Retina (tissue), 1 donor: ENCODE data around the gene CLPTM1L.
A peak's percentile ranks its signal among the peaks of the same experiment; 100 is the strongest.

Experiments used
- DNase-seq: peaks from one replicate; pipeline ENCODE4 v3.0.0-alpha.2; 2016

The CLPTM1L gene, protein sequence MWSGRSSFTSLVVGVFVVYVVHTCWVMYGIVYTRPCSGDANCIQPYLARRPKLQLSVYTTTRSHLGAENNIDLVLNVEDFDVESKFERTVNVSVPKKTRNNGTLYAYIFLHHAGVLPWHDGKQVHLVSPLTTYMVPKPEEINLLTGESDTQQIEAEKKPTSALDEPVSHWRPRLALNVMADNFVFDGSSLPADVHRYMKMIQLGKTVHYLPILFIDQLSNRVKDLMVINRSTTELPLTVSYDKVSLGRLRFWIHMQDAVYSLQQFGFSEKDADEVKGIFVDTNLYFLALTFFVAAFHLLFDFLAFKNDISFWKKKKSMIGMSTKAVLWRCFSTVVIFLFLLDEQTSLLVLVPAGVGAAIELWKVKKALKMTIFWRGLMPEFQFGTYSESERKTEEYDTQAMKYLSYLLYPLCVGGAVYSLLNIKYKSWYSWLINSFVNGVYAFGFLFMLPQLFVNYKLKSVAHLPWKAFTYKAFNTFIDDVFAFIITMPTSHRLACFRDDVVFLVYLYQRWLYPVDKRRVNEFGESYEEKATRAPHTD

DNA sequence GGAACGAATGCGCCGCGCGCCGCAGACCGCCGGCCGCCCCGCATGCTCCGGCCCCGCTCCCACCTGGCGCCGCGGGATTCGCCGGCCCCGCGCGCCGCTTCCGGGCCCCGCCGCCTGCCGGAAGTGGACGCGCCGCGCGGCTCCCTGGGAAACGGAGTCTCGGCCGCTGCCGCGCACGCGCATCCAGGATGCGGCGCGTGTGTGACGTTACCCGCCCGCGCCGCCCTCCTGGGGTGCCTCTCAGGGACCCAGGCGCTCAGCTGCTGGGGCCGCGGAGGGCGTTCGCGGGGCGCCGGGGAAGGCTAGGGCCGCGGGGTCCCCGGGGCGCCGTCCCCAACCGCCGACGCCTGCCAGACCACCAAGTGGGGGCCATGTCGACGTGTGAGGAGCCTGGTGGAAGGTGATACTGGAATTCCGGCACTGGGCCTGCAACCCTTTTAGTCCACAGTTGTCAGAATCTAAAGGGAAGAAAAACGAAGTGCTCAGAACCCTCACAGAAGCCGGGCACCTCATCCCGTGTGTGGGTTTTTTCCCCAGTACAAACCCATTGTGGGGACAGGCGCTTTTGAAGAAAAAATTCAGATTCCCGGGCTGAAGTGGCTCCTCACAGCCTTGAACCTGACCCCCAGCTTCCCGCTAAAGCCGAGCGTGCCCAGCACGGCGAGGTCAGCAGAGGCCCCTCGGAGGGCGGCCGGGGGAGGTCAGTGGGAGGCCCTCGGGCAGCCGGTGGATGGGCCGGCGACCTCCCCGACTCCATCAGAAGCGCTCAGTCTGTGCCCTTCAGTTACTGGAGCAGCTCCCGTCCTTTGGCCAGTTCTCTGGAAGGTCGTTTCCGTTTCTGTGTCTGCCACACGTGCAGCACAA lies at the start of gene CLPTM1L:
Gene CLPTM1L, minus strand, starts transcription at position 125 of the 864 bp plus-strand sequence. CDS start 258 bp downstream, outside the sequence.
- peak; percentile 93 for DNase-seq

DNA sequence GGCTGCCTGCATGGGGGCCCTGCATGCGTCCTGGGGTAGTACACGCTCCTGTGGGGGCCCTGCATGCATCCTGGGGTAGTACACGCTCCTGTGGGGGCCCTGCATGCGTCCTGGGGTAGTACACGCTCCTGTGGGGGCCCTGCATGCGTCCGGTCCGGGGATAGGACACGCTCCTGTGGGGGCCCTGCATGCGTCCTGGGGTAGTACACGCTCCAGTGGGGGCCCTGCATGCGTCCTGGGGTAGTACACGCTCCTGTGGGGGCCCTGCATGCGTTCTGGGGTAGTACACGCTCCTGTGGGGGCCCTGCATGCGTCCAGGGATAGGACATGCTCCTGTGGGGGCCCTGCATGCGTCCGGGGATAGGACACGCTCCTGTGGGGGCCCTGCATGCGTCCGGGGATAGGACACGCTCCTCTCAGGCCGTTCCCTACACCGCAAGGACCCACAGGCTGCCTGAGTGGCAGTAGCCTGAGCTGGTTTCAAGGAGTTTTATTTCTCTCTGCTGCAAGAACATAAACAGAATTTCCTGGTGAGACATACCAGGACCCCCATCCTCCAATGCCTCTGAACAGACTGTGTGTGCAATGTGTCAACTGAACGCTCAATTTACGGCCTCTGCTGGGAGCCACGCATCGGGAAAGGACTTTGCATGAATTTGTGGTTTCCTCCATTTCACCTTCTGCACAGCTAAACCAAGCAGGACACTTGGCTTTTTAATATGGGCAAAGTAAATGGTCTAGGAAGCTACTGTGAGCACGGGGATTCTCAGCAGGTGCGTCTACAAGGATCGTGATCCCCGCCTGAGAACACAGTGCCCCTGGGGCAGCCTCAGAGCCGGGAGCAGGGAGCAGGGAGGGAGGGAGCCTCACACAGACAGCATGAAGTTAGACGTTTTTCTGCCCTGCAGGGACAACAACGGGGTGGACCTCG lies 48.9 kb upstream of the CLPTM1L start:
- no peak for DNase-seq

DNA sequence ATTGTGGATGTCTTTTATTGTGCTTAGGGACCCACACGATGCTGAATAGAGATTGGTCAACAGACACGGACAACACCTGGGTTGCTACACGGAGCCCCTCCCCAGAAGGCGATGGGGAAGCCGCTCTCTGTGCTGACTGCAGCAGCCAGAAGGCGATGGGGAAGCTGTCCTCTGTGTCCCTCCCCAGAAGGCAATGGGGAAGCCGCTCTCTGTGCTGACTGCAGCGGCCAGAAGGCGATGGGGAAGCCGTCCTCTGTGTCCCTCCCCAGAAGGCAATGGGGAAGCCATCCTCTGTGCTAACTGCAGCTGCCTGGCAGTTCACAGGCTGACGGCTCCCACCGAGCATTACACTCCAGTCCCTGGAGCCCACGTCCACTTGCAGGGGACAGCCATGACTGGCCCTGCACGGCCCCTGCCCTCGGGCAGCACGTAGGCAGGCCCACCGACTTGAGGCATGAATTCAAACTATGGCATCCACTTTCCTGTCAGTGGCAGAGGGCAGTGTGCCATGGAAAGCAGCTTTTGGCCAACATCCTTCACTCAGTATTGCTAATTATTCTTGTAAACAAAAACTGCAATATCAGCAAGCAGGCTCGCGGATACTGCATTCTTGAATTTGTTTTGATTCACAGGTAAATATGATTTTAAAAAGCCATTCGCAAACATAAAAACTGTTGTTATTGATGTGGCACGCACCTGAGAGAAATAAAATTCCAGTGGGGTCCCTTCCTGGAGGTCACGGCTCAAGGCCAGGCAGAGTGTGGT lies 48.1 kb upstream of the CLPTM1L start:
- no peak for DNase-seq

DNA sequence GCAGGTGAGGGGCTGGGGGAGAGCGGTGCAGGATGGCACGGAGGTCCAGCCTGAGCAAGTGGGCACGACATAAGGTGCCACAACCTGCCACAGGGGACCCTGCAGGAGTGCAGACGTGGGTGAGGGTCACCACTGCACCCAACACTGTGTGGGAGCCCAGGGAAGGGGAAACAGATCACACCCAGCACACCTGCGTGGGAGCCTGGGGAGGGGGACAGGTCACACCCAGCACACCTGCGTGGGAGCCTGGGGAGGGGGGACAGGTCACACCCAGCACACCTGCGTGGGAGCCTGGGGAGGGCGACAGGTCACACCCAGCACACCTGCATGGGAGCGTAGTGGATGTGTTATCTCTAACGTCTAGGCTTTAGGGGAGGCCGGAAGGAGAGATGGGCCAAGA lies 47.4 kb upstream of the CLPTM1L start:
- no peak for DNase-seq

DNA sequence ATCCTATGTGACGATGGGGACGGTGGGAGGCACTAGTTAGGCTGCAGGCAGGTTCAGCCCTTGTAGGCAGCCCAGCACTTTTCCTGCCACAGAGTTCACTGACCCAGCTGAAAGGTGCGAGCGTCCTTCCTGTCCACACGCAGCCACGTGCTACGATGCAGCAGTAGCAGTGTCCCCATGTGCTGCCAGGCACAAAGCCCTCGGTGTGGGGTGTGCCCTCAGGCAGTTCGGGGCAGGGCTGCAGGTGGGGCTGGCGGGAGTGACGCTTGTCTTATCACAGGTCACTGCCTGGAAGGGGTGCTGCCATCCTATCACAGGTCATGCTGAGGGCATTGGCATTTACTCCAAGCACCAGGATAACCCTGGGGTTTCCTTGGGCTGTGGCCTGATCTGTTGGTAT lies 46.8 kb upstream of the CLPTM1L start:
- no peak for DNase-seq

DNA sequence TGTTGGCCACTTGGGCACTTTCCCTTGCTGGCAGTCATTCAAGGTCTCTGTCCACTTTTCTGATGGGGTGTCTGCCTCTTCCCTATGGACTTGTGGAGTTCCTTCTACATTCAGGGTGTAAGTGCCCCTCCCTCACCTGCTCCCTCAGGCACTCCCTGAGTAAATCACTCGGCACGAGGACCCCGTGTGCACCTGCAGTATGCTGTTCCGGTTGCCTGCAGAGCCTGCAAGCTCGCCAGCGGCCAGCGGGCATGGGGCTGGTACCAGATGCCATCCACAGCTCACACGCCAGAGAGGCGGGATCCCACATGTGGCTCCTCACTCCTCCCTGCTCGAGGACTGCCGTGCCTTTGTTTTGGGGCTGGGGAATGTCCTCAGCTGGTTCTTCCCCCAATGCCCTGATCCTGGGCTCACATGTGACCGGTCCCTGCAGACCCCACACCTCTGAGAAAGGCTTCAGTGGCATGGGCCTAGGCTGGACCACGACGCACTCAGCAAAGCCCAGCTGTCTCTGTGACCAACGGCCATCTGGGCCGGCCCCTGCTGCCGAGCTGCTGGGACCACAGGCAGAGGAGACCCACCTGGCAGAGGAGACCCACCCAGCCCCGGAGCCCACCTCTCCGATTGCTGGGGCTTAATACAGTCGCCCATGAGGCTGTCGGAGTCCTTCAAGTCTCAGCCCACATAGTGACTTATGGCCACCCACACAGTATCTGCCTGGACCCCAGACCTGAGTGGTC lies 46.1 kb upstream of the CLPTM1L start:
- no peak for DNase-seq

DNA sequence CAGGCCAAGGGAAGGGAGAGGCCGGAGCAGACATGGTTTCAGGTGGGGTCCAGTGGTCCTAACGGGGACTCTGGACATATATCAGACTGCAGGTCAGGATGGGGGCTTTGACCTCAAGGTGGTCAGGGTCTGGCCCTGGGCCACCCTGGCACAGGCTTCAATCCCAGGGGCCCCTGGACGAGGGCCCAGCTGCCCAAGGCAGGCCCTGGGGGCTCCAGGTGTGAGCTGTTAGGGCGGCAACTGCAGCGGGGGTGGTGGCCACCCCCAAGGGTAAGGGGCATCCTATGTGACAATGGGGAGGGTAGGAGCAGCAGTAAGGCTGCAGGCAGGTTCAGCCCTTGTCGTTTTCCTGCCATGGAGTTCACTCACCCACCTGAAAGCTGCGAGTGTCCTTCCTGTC lies 45.4 kb upstream of the CLPTM1L start:
- DNase-seq: no peak

DNA sequence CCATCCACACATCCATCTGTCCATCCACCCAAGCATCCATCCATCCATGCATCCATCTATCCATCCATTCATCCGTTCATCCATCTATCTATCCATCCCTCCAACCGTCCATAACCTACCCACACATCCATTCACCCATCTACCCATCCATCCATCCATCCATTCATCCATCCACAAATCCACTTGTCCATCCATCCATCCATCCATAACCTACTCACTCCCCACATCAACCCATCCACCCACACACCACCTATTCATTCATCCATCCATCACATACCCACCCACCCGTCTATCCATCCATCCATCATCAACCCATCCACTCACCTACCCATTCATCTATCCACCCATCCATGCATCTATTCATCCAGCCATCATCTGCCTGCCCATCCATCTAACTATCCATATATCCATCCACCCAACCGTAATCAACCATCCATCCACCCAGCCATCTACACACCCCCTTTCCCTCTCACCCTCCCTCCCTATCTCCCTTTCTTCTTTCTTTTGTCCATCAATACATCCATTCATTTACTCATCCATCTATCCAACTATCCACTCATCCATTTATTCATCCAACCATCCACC lies 43.6 kb upstream of the CLPTM1L start:
- no peak for DNase-seq

DNA sequence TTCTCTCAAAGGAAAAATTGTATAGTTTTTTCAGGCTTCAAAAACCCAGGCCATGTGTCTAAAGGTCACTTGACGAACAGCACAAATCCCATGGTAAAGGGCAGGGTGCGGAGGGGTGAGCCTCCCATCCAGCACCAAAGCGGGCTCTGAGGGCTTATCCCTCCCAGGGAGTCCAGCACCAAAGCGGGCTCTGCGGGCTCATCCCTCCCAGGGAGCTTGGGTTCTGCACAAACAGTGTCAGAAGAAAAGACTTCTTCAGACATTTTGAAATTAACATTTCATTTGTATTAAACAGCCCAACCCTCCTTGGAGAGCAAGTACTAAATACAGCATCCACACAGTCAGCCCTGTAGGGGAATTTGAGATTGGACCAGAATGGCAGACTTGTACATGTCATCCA lies 43.0 kb upstream of the CLPTM1L start:
- DNase-seq: no peak

DNA sequence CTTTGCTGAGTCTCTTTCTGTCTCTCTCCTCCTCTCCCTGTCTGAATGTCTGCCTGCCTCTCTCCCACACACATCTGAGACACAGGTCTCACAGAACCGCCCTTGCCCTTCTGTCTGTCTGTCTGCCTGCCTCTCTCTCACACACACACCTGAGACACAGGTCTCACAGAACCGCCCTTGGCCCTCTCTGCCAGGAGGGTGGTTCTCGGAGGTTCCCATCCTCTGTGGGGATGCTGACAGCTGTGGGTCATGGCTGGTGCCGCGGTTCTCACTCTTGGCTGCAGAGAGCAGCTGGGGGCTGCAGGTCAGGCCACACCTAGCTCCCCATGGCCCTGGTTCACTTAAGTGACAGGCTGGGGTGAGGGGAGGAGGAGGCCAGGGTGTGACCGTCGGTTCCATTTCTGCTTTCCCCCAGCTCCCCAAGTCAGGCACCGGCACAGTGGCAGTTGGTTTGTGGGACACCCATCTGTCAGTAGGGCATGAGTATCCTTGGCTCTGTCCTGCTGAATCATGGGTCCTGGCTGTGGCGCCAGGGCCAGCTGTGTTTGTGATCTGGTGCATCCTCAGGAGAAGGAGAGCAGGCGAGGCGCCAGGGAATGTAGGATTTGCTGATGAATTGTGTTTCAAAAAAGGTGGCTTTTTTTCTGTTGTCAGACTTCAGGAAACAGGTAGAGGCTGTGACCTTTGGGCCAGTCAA lies 42.3 kb upstream of the CLPTM1L start:
- no peak for DNase-seq

DNA sequence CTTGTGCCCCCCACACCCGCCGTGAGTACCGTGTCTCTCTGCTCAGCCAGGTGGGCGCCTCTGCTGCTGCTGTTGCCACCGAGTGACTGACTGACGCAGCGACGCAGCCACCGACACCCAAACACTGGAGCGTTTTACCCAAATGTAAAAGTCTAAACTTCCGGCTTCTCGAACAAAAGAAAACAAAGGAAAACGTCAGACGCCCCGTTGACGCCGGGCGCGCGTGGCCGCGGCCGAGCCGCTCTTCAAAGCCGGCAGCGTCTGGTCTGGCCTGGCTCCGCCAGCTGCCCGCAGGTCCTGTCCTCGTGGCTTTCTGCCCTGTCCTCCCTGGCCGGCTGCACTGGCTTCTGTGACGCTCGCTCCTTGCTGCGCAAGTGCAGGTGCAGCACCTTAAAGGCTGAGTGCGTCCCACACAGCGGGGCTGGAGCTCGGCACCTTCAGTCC lies 41.4 kb upstream of the CLPTM1L start:
- peak; percentile 87 for DNase-seq

DNA sequence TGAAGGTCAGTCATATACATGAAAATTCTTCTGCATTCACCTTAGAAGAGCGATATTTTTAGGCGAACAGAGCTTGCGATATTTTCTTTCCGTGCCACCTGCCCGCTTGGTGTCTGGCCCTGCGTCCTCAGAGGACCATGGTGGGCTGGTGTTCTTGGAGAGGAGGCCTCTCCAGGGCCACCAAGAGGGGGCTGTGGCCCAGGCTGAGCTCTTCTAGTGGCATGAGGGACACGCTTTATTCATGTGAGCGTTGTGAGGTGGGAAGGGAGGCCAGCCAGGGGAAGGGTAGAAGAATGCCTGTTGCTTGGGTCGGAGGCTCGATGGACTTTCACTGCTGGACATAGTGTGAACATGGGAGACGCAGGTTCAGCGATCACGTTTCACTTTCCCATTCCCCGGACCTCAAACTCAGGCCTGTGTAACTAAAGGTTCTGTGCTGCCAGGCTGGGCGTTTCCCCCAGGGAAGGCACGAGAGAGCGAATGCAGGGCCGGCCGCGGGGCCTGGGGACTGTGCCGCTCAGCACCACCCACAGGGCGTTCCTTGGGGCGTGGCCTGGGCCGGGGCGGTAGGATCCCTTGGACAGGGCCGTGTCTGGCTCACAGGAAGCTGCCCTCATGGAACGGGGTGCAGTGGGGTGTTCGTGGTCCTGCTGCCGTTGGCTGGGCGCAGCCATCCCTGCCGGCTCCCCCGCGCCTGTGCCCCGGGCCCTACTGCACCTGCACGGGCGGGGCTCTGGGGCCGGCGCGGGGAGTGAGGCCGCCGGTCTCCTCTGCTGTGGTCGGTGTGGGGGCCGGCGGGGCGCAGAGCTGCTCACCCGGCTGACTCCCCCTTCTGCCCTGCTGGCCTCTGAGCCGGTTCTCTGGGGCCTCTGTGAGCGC lies 40.7 kb upstream of the CLPTM1L start:
- peak; percentile 86 for DNase-seq

DNA sequence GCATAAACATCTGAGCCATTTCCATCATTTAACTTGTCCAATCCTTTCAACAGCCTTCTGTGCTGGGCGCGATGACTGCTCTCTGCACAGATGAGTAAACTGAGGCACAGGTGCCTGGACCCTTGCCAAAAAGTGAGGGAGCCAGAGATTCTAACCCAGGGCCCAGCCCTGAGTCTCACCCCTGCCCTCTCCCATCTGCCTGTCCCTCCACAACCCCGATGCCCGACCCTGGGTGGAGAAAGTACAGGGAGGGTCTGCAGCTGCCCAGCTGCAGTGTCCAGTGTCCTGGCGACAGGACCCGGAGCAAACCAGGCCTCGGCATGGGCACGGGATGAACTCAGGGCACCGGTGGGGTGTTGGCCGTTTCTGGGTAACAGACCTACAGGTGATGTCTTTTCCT lies 39.6 kb upstream of the CLPTM1L start:
- DNase-seq: no peak

DNA sequence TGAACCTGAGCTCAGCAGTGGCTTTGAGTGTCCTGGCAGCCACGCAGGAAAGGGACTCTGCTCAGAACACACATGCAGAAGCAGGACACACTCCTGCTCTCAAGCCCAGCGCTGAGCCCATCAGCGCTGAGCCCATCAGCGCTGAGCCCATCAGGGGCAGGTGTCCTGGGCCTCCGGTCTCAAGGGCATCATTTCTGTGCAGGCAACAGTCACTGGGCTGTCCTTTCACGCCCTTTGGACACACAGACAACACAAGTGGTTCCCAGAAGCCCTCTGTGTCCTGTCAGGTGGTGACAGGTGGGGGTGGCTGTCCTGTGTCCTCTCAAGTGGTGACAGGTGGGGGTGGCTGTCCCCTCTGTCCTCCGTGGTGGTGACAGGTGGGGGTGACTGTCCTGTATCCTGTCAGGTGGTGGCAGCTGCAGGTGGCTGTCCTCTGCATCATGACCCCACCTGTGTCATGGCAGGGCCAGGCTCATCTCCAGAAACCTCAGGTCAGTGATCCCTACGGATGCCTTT lies 39.0 kb upstream of the CLPTM1L start:
- DNase-seq: no peak

DNA sequence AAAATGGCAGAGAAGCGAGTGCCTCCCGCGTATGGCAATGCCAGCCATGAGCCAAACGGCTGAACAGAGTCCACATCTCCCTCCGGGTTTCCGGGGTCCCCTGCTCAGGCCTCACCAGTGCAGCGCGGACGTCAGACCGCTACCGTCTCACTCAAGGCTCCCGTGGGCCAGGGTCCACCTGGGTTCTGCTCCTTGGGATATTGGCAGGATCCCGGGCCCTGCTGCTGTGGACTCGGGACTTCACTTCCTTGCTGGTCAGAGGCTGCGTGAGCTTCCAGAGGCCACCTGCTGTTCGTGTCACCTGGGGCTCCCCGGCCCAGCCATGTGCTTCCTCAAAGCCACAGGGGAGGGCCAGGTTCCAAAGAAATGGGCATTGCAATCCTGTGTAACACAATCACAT lies 38.4 kb upstream of the CLPTM1L start:
- no peak for DNase-seq

DNA sequence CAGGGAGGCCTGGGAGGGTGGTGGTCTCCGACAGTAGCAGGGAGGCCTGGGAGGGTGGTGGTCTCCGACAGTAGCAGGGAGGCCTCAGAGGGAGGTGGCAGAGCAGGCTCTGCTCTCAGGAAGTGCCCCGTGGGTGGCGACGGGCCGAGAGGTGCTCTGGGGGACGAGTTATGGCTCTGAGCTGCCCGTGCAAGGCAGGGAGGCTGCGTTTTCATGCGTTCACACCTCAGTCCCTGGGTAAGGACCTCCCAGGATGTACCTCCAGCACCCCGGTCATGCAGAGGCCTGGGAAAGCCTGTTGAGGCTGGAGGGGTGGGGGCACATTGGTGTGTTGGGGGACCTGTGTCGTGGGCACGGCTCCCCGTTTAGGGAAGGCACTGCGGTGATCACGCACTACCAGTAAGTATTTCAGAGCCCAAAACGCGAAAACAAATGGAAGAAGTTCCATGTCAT lies 37.4 kb upstream of the CLPTM1L start:
- no peak for DNase-seq

DNA sequence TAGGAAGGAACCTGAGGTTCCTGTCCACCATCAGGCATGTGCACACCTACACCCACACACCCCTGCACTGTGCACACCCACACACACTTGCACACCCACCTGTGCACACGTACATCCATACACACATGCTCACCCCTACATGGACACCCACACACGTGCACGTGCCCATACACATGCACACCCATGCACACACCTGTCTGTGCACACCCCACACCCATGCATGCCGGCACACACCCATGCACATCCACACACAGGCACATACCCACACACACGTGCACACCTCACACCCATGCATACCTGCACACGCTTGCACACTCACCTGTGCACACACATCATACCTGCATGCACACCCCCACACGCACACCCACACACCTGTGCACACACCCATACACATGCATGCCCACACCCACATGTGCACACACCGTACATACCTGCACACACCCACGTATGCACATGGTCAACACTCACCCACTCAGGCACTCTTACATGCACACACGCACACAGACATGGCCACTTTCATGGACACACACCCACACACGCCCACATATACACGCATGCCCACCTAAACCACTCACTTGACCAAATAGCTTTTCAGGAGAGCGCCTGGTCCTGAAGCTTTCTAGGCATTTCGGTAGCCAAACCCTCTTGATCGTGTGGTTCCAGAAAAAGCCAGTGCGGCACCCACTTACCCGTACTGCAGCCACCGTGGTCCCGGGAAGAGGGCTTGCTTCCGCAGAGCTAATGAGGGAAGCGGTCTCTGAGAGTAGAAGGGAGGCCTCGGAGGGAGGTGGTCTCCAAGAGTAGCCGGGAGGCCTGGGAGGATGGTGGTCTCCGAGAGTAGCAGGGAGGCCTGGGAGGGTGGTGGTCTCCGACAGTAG lies 36.7 kb upstream of the CLPTM1L start:
- DNase-seq: no peak

DNA sequence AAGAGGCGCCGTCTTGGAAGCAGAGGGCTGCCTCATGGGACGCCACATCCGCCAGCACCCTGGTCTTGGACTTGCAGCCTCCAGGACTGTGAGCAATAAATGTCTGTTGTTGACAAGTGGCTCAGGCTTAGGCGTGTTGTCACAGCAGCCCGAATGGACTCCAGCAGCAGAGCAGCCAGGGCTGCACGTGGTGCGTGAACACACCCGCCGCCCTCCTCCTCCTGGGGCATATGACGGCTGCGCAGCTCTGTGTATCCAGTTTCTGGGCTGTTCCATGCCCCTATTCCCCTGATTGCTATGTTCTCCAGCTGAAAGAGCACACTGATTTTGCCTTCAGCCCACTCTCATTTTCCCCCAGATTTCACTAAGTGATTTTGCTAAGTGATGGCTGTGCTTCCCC lies 36.0 kb upstream of the CLPTM1L start:
- no peak for DNase-seq
